Measurements from ENCODE around the gene SLIT3. TPM values are rescaled to one million over a fixed set of nuclear protein-coding genes. Genes with fewer than 3 reads are reported as not detected.

The SLIT3 gene
- total RNA-seq, 2 experiments from 2014 or later: not detected

GRCh38 chr5:169196059-169196458 is 104.9 kb downstream of the SLIT3 start:
- POLR2A ChIA-PET: no interaction called here
- no peaks in the 10 kb centered on the region for H3K27me3 Mint-ChIP-seq
- H3K36me3 ChIP-seq (ENCODE audit: insufficient read depth, low read length): no peaks in the 10 kb centered on the region
- H3K27me3 ChIP-seq (ENCODE audit: control insufficient read depth in 1 of 2, insufficient read depth in 2 of 2, low read length in 2 of 2): no peaks in the 10 kb centered on the region
- H3K4me1 Mint-ChIP-seq (ENCODE audit: low read depth): no peaks in the 10 kb centered on the region
- no peak for ATAC-seq (ENCODE audit: poor library complexity)
- H3K36me3 Mint-ChIP-seq (ENCODE audit: low read depth): no peaks in the 10 kb centered on the region
- CTCF ChIA-PET: no interaction called here
- peaks cover 3% of the 10 kb centered on the region for H3K9me3 Mint-ChIP-seq
- no peaks in the 10 kb centered on the region for H3K4me1 ChIP-seq (ENCODE audit: insufficient read depth, low read length)
- no peaks in the 10 kb centered on the region for H3K9me3 ChIP-seq (ENCODE audit: control insufficient read depth in 1 of 2, insufficient read depth in 1 of 2, low read length in 2 of 2)
- no peak overlapping the region for H3K4me3 Mint-ChIP-seq
- no peak overlapping the region for H3K27ac Mint-ChIP-seq
- H3K27ac ChIP-seq (ENCODE audit: low read depth in 1 of 2, low read length in 2 of 2): no peak overlapping the region
- no peak for DNase-seq
- TF ChIP-seq CTCF (IDR thresholded peaks at IDR 0.05): no peak
- intact Hi-C loops (cut with DNase I, micrococcal nuclease): no loop called here
- no peak overlapping the region for H3K4me3 ChIP-seq (ENCODE audit: low read length)

DNA sequence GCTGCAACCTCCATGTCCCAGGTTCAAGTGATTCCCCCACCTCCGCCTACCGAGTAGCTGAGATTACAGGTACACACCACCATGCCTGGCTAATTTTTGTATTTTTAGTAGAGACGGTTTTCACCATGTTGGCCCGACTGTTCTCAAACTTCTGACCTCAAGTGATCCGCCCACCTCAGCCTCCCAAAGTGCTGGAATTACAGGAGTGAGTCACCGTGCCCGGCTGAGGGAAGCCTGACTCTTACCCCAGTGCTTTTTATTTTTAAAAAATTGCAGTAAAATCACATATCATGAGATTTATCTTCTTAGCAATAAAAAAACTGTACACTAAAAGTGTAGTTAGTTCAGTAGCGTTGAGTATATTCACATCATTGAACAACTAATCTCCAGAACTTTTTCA is 105.3 kb downstream of the SLIT3 start:
- Mint-ChIP-seq H3K27ac (no peak overlapping the region), H3K36me3 (ENCODE audit: low read depth) (no peaks in the 10 kb centered on the region), H3K4me3 (no peak overlapping the region), H3K27me3 (no peaks in the 10 kb centered on the region), H3K4me1 (ENCODE audit: low read depth) (no peaks in the 10 kb centered on the region), H3K9me3 (peaks cover 3% of the 10 kb centered on the region)
- no peaks in the 10 kb centered on the region for H3K9me3 ChIP-seq (ENCODE audit: control insufficient read depth in 1 of 2, insufficient read depth in 1 of 2, low read length in 2 of 2)
- no peak overlapping the region for H3K4me3 ChIP-seq (ENCODE audit: low read length)
- intact Hi-C loops (cut with DNase I, micrococcal nuclease): no loop called here
- ATAC-seq (ENCODE audit: poor library complexity) (no peak), DNase-seq (no peak)
- POLR2A ChIA-PET: no interaction called here
- H3K4me1 ChIP-seq (ENCODE audit: insufficient read depth, low read length): no peaks in the 10 kb centered on the region
- CTCF ChIA-PET: no interaction called here
- H3K27me3 ChIP-seq (ENCODE audit: control insufficient read depth in 1 of 2, insufficient read depth in 2 of 2, low read length in 2 of 2): no peaks in the 10 kb centered on the region
- TF ChIP-seq CTCF (IDR thresholded peaks at IDR 0.05): no peak
- H3K36me3 ChIP-seq (ENCODE audit: insufficient read depth, low read length): no peaks in the 10 kb centered on the region
- H3K27ac ChIP-seq (ENCODE audit: low read depth in 1 of 2, low read length in 2 of 2): no peak overlapping the region

- POLR2A ChIA-PET: no interaction called here
- Histone ChIP-seq H3K4me3 (ENCODE audit: low read length) (no peak overlapping the region), H3K27me3 (ENCODE audit: control insufficient read depth in 1 of 2, insufficient read depth in 2 of 2, low read length in 2 of 2) (no peaks in the 10 kb centered on the region), H3K27ac (ENCODE audit: low read depth in 1 of 2, low read length in 2 of 2) (no peak overlapping the region), H3K4me1 (ENCODE audit: insufficient read depth, low read length) (no peaks in the 10 kb centered on the region), H3K36me3 (ENCODE audit: insufficient read depth, low read length) (no peaks in the 10 kb centered on the region), H3K9me3 (ENCODE audit: control insufficient read depth in 1 of 2, insufficient read depth in 1 of 2, low read length in 2 of 2) (peaks cover 0 to 5% of the 10 kb centered on the region in 2 experiments)
- no peak overlapping the region for H3K4me3 Mint-ChIP-seq
- no peaks in the 10 kb centered on the region for H3K9me3 Mint-ChIP-seq
- CTCF ChIA-PET: no interaction called here
- H3K27me3 Mint-ChIP-seq: no peaks in the 10 kb centered on the region
- no peak overlapping the region for H3K27ac Mint-ChIP-seq
- no peaks in the 10 kb centered on the region for H3K4me1 Mint-ChIP-seq (ENCODE audit: low read depth)
- intact Hi-C loops (cut with DNase I, micrococcal nuclease): no loop called here
- H3K36me3 Mint-ChIP-seq (ENCODE audit: low read depth): no peaks in the 10 kb centered on the region
- DNase-seq (no peak), ATAC-seq (ENCODE audit: poor library complexity) (no peak)
- TF ChIP-seq CTCF (IDR thresholded peaks at IDR 0.05): no peak
Observed at GRCh38 chr5:169192536-169192935, 108.4 kb downstream of the SLIT3 start.
